Measurements from ENCODE around the gene SLC22A3.

DNA sequence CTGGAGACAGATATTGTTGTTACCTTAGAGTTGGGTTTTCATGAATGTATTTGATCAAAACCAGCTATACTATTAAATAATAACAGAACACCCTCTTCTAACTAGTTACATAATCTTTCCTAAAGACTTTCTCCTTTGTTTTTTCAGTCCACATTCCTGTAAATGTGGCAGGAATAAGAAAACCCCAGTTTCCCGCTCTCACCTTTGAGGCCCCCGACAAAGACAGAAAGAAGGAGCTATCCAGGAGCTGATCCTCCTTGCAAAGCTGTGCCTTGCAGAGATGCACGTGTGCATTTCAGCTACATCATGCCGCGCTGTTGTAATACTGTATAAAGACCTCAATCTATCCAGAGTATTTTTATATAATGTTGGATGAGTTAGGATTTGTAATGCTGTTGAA is 102.7 kb downstream of the SLC22A3 start:
- TF ChIP-seq, protein P1, sequence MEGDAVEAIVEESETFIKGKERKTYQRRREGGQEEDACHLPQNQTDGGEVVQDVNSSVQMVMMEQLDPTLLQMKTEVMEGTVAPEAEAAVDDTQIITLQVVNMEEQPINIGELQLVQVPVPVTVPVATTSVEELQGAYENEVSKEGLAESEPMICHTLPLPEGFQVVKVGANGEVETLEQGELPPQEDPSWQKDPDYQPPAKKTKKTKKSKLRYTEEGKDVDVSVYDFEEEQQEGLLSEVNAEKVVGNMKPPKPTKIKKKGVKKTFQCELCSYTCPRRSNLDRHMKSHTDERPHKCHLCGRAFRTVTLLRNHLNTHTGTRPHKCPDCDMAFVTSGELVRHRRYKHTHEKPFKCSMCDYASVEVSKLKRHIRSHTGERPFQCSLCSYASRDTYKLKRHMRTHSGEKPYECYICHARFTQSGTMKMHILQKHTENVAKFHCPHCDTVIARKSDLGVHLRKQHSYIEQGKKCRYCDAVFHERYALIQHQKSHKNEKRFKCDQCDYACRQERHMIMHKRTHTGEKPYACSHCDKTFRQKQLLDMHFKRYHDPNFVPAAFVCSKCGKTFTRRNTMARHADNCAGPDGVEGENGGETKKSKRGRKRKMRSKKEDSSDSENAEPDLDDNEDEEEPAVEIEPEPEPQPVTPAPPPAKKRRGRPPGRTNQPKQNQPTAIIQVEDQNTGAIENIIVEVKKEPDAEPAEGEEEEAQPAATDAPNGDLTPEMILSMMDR (conservative IDR thresholded peaks at IDR 0.05) = no peak
- TF ChIP-seq ZFX (IDR thresholded peaks at IDR 0.05) = no peak
